GM23338 (cell line): ENCODE measurements around the gene PPP1R2B. TPM values are rescaled to one million over a fixed set of nuclear protein-coding genes. Genes with fewer than 3 reads are reported as not detected.

ENCODE experiments used
- ATAC-seq: fragments of 200-7000 bp; cut with Tn5 transposase; 3 replicates; pipeline ENCODE4 v1.9.1; 2020
- DNase-seq: peaks from one replicate; pipeline ENCODE4 v3.0.0-alpha.2; 2015; ENCODE audit warnings: low spot score
- H2AFZ ChIP-seq: fragments of 200-600 bp; sonication (generic); 2 replicates; pipeline ENCODE4 v1.8.0; 2016; ENCODE audit warnings: antibody characterized with exemption, mild to moderate bottlenecking, moderate library complexity
- H3F3A ChIP-seq: fragments of 200-600 bp; sonication (generic); replicated peaks from 2 replicates; pipeline ENCODE4 v1.8.0; 2017; ENCODE audit warnings: antibody characterized with exemption, mixed run types, low read depth
- H3K27ac ChIP-seq: fragments of 200-600 bp; sonication (generic); 2 replicates; pipeline ENCODE4 v1.6.1; 2016; ENCODE audit warnings: low read depth
- H3K27me3 ChIP-seq: fragments of 200-600 bp; sonication (generic); 2 replicates; pipeline ENCODE4 v1.8.0; 2016; ENCODE audit warnings: mild to moderate bottlenecking, mixed run types, moderate library complexity; ENCODE audit not compliant: insufficient read depth
- H3K36me3 ChIP-seq: fragments of 200-600 bp; sonication (generic); 2 replicates; pipeline ENCODE4 v1.8.0; 2016; ENCODE audit warnings: mild to moderate bottlenecking; ENCODE audit not compliant: insufficient read depth
- H3K4me1 ChIP-seq: fragments of 200-600 bp; sonication (generic); 2 replicates; pipeline ENCODE4 v1.8.0; 2016; ENCODE audit warnings: mild to moderate bottlenecking, moderate library complexity; ENCODE audit not compliant: insufficient read depth
- H3K4me2 ChIP-seq: fragments of 200-600 bp; sonication (generic); 2 replicates; pipeline ENCODE4 v1.7.1; 2017; ENCODE audit warnings: mixed run types
- H3K4me3 ChIP-seq: fragments of 200-600 bp; sonication (generic); 2 replicates; pipeline ENCODE4 v1.6.1; 2016; ENCODE audit warnings: mixed run types
- H3K79me2 ChIP-seq: fragments of 200-600 bp; sonication (generic); replicated peaks from 2 replicates; pipeline ENCODE4 v1.8.0; 2017; ENCODE audit warnings: mild to moderate bottlenecking; ENCODE audit not compliant: insufficient read depth
- H3K9me2 ChIP-seq: fragments of 200-600 bp; sonication (generic); 2 replicates; pipeline ENCODE4 v1.8.0; 2017; ENCODE audit not compliant: insufficient read depth
- H4K20me1 ChIP-seq: fragments of 200-600 bp; sonication (generic); replicated peaks from 2 replicates; pipeline ENCODE4 v1.8.0; 2017; ENCODE audit warnings: mild to moderate bottlenecking; ENCODE audit not compliant: insufficient read depth
- H3K27ac Mint-ChIP-seq: 2 replicates; pipeline ENCODE4 v1.8.0; 2020; ENCODE audit warnings: inconsistent platforms, mild to moderate bottlenecking, moderate library complexity, mixed read lengths
- H3K27me3 Mint-ChIP-seq: 3 replicates; pipeline ENCODE4 v1.8.0; 2022; ENCODE audit warnings: low read depth, mild to moderate bottlenecking, moderate library complexity, mixed read lengths, inconsistent platforms; ENCODE audit not compliant: insufficient read depth, poor library complexity
- H3K36me3 Mint-ChIP-seq: 3 replicates; pipeline ENCODE4 v1.8.0; 2021; ENCODE audit warnings: low read depth, mild to moderate bottlenecking, inconsistent platforms, moderate library complexity, mixed read lengths
- H3K4me1 Mint-ChIP-seq: 3 replicates; pipeline ENCODE4 v1.8.0; 2020; ENCODE audit warnings: mild to moderate bottlenecking, inconsistent platforms, mixed read lengths
- H3K4me3 Mint-ChIP-seq: 3 replicates; pipeline ENCODE4 v1.8.0; 2021; ENCODE audit warnings: moderate library complexity, mild to moderate bottlenecking, inconsistent platforms, mixed read lengths
- H3K9me3 Mint-ChIP-seq: 3 replicates; pipeline ENCODE4 v1.8.0; 2020; ENCODE audit warnings: moderate library complexity, mild to moderate bottlenecking, inconsistent platforms, mixed read lengths
- EZH2phosphoT487 ChIP-seq: fragments of 200-600 bp; sonication (generic); IDR thresholded peaks from one replicate; pipeline ENCODE4 v1.8.1; 2018; ENCODE audit warnings: antibody characterized with exemption; ENCODE audit not compliant: unreplicated experiment
- polyA plus RNA-seq: library from polyadenylated mRNA; unstranded; fragments of >200 nt; fragmentation: Nextera tagmentation; extraction: Ambion mirVana; gene quantifications from 2 replicates; pipeline ENCODE4 v1.2.1, GENCODE V29; 2016
- total RNA-seq: library from RNA; depleted of rRNA; stranded (reverse); fragments of >200 nt; shearing (Covaris generic); gene quantifications from 2 replicates; pipeline ENCODE4 v1.2.3, GENCODE V29; 2014
- TF ChIP-seq, protein P1 (sequence below): fragments of 250-450 bp; sonication (Bioruptor Pico); IDR thresholded peaks from 2 replicates; pipeline ENCODE4 v1.5.0; 2020; ENCODE audit warnings: mild to moderate bottlenecking, moderate library complexity
- TF ChIP-seq, protein P2 (sequence below), 2 experiments: fragments of 200-600 bp in 1 of 2; sonication (generic) in 1 of 2; conservative IDR thresholded peaks; 2 replicates each; pipeline versions ENCODE4 v1.5.1 to v1.6.1; 2016 to 2017; ENCODE audit warnings: antibody characterized with exemption in 2 of 2, low read depth in 2 of 2, mild to moderate bottlenecking in 2 of 2, moderate library complexity in 1 of 2

Gene PPP1R2B
- total and polyA plus RNA-seq, 2 experiments from 2014 or later = 0.11 to 0.21 TPM

DNA sequence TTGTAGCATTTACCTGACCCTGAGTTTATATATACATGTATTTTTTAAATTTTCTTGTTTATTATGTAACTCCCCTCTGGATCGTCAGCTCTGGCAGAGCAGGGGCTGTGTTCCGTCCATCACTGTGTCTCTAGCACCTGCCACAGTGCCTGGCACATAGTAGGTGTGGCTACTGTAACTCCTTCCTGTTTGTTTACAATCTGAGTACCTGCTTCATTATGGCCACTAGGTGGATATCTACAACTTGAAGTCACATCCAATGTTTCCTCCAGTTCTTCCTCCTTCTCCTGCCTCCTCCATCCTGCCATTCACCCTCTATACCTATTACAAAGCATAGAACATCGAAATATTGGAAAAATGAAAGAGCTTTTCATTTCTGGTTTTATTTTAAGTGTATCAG is 14.2 kb upstream of the PPP1R2B start:
- H3K36me3 Mint-ChIP-seq = no peaks in the 10 kb centered on the region
- H3K27ac Mint-ChIP-seq = no peak overlapping the region
- peak; percentile 81 for DNase-seq
- H3K79me2 ChIP-seq = no peaks in the 10 kb centered on the region
- H3K27me3 Mint-ChIP-seq = peaks cover 1% of the 10 kb centered on the region
- peak; percentile 88 for ATAC-seq
- no peaks in the 10 kb centered on the region for H3K27me3 ChIP-seq
- H3K4me2 ChIP-seq = no peak overlapping the region
- H3K4me3 ChIP-seq = no peak overlapping the region
- H3K4me1 ChIP-seq = no peaks in the 10 kb centered on the region
- H3K36me3 ChIP-seq = no peaks in the 10 kb centered on the region
- no peak overlapping the region for H3K4me3 Mint-ChIP-seq
- peaks cover 10% of the 10 kb centered on the region for H3K4me1 Mint-ChIP-seq
- H2AFZ ChIP-seq = no peak overlapping the region
- H3K27ac ChIP-seq = no peak overlapping the region
- no peaks in the 10 kb centered on the region for H3K9me2 ChIP-seq
- H3K9me3 Mint-ChIP-seq = no peaks in the 10 kb centered on the region
- TF ChIP-seq, protein P1, sequence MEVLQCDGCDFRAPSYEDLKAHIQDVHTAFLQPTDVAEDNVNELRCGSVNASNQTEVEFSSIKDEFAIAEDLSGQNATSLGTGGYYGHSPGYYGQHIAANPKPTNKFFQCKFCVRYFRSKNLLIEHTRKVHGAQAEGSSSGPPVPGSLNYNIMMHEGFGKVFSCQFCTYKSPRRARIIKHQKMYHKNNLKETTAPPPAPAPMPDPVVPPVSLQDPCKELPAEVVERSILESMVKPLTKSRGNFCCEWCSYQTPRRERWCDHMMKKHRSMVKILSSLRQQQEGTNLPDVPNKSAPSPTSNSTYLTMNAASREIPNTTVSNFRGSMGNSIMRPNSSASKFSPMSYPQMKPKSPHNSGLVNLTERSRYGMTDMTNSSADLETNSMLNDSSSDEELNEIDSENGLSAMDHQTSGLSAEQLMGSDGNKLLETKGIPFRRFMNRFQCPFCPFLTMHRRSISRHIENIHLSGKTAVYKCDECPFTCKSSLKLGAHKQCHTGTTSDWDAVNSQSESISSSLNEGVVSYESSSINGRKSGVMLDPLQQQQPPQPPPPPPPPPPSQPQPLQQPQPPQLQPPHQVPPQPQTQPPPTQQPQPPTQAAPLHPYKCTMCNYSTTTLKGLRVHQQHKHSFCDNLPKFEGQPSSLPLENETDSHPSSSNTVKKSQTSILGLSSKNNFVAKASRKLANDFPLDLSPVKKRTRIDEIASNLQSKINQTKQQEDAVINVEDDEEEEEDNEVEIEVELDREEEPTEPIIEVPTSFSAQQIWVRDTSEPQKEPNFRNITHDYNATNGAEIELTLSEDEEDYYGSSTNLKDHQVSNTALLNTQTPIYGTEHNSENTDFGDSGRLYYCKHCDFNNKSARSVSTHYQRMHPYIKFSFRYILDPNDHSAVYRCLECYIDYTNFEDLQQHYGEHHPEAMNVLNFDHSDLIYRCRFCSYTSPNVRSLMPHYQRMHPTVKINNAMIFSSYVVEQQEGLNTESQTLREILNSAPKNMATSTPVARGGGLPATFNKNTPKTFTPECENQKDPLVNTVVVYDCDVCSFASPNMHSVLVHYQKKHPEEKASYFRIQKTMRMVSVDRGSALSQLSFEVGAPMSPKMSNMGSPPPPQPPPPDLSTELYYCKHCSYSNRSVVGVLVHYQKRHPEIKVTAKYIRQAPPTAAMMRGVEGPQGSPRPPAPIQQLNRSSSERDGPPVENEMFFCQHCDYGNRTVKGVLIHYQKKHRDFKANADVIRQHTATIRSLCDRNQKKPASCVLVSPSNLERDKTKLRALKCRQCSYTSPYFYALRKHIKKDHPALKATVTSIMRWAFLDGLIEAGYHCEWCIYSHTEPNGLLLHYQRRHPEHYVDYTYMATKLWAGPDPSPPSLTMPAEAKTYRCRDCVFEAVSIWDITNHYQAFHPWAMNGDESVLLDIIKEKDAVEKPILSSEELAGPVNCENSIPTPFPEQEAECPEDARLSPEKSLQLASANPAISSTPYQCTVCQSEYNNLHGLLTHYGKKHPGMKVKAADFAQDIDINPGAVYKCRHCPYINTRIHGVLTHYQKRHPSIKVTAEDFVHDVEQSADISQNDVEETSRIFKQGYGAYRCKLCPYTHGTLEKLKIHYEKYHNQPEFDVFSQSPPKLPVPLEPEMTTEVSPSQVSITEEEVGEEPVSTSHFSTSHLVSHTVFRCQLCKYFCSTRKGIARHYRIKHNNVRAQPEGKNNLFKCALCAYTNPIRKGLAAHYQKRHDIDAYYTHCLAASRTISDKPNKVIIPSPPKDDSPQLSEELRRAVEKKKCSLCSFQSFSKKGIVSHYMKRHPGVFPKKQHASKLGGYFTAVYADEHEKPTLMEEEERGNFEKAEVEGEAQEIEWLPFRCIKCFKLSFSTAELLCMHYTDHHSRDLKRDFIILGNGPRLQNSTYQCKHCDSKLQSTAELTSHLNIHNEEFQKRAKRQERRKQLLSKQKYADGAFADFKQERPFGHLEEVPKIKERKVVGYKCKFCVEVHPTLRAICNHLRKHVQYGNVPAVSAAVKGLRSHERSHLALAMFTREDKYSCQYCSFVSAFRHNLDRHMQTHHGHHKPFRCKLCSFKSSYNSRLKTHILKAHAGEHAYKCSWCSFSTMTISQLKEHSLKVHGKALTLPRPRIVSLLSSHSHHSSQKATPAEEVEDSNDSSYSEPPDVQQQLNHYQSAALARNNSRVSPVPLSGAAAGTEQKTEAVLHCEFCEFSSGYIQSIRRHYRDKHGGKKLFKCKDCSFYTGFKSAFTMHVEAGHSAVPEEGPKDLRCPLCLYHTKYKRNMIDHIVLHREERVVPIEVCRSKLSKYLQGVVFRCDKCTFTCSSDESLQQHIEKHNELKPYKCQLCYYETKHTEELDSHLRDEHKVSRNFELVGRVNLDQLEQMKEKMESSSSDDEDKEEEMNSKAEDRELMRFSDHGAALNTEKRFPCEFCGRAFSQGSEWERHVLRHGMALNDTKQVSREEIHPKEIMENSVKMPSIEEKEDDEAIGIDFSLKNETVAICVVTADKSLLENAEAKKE = no peak
- TF ChIP-seq, protein P2, sequence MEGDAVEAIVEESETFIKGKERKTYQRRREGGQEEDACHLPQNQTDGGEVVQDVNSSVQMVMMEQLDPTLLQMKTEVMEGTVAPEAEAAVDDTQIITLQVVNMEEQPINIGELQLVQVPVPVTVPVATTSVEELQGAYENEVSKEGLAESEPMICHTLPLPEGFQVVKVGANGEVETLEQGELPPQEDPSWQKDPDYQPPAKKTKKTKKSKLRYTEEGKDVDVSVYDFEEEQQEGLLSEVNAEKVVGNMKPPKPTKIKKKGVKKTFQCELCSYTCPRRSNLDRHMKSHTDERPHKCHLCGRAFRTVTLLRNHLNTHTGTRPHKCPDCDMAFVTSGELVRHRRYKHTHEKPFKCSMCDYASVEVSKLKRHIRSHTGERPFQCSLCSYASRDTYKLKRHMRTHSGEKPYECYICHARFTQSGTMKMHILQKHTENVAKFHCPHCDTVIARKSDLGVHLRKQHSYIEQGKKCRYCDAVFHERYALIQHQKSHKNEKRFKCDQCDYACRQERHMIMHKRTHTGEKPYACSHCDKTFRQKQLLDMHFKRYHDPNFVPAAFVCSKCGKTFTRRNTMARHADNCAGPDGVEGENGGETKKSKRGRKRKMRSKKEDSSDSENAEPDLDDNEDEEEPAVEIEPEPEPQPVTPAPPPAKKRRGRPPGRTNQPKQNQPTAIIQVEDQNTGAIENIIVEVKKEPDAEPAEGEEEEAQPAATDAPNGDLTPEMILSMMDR (conservative IDR thresholded peaks at IDR 0.05; ENCODE audit: low read depth in 2 of 2) = peak; percentile 66 to 80
- no peaks in the 10 kb centered on the region for H4K20me1 ChIP-seq
- no peaks in the 10 kb centered on the region for H3F3A ChIP-seq

DNA sequence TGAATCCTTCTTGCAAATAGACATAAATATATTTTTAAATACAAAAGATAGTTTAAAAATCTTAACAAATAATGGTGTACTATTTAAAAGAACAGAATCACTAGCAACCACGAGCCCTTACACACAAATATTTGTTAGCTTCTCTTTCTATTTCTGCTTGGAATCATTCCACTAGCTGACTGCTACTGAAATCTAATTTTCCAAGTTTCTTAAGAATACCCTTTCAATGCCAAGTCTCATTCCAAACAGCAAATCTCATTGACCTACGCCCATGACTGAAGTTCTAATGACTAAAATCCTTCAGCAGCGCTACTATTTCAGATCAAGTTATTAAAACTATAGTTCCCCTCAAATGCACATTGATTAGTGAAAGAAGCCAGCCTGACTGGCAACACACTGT is 13.2 kb upstream of the PPP1R2B start:
- H3K36me3 Mint-ChIP-seq = no peaks in the 10 kb centered on the region
- TF ChIP-seq EZH2phosphoT487 = no peak

More for the DNA sequence above, 13.2 kb upstream of the PPP1R2B start:
- Mint-ChIP-seq H3K27ac (no peak overlapping the region), H3K9me3 (no peaks in the 10 kb centered on the region), H3K4me1 (peaks cover 10% of the 10 kb centered on the region), H3K27me3 (peaks cover 1% of the 10 kb centered on the region), H3K4me3 (no peak overlapping the region)
- Histone ChIP-seq H3K4me3 (no peak overlapping the region), H3K27ac (no peak overlapping the region), H2AFZ (no peak overlapping the region), H3K79me2 (no peaks in the 10 kb centered on the region), H3K27me3 (no peaks in the 10 kb centered on the region), H3K36me3 (no peaks in the 10 kb centered on the region), H3K9me2 (no peaks in the 10 kb centered on the region), H3F3A (no peaks in the 10 kb centered on the region), H3K4me2 (no peak overlapping the region), H3K4me1 (no peaks in the 10 kb centered on the region), H4K20me1 (no peaks in the 10 kb centered on the region)
- ATAC-seq (no peak), DNase-seq (no peak)
